IPS-20b (cell line): ENCODE data around the gene TMED3.

Experiments
- H3K27ac ChIP-seq: one replicate; pipeline ENCODE4 v1.5.1; 2013; ENCODE audit warnings: low read length
- H3K27me3 ChIP-seq: 2 replicates; pipeline ENCODE4 v1.6.1; 2013; ENCODE audit warnings: mild to moderate bottlenecking, low read length, inconsistent platforms; ENCODE audit not compliant: insufficient read depth
- H3K36me3 ChIP-seq: 2 replicates; pipeline ENCODE4 v1.6.1; 2013; ENCODE audit warnings: low read depth, mild to moderate bottlenecking, inconsistent platforms, low read length, moderate library complexity; ENCODE audit not compliant: insufficient read depth
- H3K4me1 ChIP-seq: 2 replicates; pipeline ENCODE4 v1.6.1; 2013; ENCODE audit warnings: mild to moderate bottlenecking, control low read depth, inconsistent platforms, low read length, moderate library complexity; ENCODE audit not compliant: insufficient read depth
- H3K4me3 ChIP-seq: 2 replicates; pipeline ENCODE4 v1.5.1; 2013; ENCODE audit warnings: mild to moderate bottlenecking, low read length, inconsistent platforms
- H3K9ac ChIP-seq: 2 replicates; pipeline ENCODE4 v1.6.1; 2013; ENCODE audit warnings: low read depth, mild to moderate bottlenecking, inconsistent platforms, low read length, moderate library complexity
- H3K9me3 ChIP-seq: 2 replicates; pipeline ENCODE4 v1.6.1; 2013; ENCODE audit warnings: mild to moderate bottlenecking, low read depth, low read length, inconsistent platforms; ENCODE audit not compliant: insufficient read depth

The TMED3 gene

DNA sequence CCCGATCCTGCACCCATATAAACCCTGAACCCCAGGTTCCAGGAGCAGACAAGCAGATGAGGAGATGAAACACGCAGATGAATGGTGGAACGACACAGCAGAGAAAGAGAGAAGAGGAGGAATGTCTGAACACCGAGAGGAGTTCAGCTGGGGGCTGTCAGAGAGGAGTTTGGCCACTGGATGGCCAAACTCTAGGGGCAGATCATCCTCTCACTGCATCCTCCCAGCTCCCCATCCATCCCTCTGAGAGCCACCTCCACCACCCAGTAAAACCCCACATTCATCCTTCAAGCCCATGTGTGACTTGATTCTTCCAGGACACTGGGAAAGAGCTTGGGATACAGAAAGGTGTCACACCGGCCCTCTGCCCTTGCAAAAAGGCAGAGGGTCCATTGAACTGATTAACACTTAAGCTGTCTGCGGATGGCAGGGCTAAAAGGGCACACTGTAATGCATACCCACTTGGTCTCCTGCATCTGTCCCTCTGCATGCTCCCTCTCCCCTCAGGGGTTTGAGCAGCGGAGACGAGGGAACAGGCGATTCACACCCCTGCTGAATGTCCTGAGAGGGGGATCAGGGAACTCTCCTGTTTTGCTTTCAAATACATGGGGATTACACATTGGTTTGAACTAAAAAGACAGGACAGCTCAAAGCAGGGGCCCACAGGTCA lies 53.8 kb downstream of the TMED3 start:
- Histone ChIP-seq H3K36me3 (no peaks in the 10 kb centered on the region), H3K9ac (no peak overlapping the region), H3K27me3 (no peaks in the 10 kb centered on the region), H3K27ac (no peak overlapping the region), H3K4me3 (no peak overlapping the region), H3K4me1 (no peaks in the 10 kb centered on the region; the same call in 1 of the 2 replicates), H3K9me3 (no peaks in the 10 kb centered on the region)

DNA sequence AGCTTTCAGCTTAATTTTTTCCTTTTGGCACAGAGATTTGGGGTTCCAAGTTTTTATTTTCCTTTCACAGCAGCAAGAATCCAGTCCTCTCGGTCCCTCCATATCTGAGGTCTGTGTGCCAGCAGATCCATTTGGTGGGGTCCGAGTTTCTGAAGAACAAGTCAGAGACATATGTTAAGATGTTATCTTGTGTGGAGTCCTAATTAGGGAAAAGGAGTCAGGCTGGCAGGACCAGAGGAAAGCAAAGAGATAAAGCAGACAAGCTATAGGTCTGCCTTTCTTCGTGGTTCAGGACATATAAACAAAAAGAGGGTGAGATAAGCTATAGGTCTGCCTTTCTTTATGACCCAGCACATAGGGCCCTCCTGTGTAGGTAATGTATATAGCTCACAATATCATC lies 54.9 kb downstream of the TMED3 start:
- Histone ChIP-seq H3K9me3 (no peaks in the 10 kb centered on the region), H3K4me1 (no peaks in the 10 kb centered on the region; the same call in 1 of the 2 replicates), H3K36me3 (no peaks in the 10 kb centered on the region), H3K9ac (no peak overlapping the region), H3K27me3 (no peaks in the 10 kb centered on the region), H3K4me3 (no peak overlapping the region), H3K27ac (no peak overlapping the region)

DNA sequence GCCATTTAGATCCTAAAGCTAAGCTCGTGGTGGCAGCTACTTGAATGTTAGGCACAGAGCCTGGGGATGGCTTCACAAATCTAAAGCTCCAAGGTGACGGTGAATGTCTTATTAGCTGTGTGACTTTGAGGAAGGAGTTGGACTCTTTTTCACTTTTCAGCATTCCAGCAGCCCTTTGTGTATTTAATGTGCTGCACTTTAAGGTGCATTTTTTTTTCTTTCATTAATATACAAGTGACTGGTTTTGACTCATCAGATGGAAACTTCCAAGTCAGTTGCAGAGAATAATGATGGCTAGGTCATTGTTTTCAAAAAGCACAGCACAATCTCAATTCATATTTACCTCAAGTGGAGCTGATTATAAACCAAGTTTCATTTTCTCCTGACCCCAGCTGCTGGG lies 55.8 kb downstream of the TMED3 start:
- H3K9ac ChIP-seq: no peak overlapping the region
- no peaks in the 10 kb centered on the region for H3K36me3 ChIP-seq
- H3K4me3 ChIP-seq: no peak overlapping the region
- no peak overlapping the region for H3K27ac ChIP-seq
- H3K27me3 ChIP-seq: no peaks in the 10 kb centered on the region
- no peaks in the 10 kb centered on the region for H3K9me3 ChIP-seq
- H3K4me1 ChIP-seq: no peaks in the 10 kb centered on the region; the same call in 1 of the 2 replicates

DNA sequence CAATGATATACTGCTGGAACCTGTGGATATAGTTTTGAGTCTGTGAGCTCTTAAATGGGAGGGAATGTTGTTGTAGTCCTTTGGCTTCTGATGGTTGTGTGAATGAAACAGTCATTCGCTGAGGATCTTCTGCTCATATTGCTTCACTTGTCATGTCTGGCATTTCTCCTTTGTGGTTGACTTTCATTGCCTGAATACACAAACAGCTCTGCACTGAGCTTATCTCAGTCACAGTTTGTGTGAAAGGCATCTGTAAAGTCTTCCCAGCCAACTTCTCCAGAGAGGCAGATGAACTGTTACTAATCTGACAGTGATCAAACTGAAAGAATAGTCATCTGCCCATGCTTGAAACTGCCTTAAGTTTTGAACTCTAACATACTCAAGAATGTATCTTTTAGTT lies 59.8 kb downstream of the TMED3 start:
- peaks cover 17% of the 10 kb centered on the region; the same call in 1 of the 2 replicates for H3K4me1 ChIP-seq
- no peaks in the 10 kb centered on the region for H3K27me3 ChIP-seq
- no peak overlapping the region for H3K4me3 ChIP-seq
- no peaks in the 10 kb centered on the region for H3K36me3 ChIP-seq
- H3K27ac ChIP-seq: no peak overlapping the region
- H3K9me3 ChIP-seq: no peaks in the 10 kb centered on the region
- H3K9ac ChIP-seq: no peak overlapping the region

DNA sequence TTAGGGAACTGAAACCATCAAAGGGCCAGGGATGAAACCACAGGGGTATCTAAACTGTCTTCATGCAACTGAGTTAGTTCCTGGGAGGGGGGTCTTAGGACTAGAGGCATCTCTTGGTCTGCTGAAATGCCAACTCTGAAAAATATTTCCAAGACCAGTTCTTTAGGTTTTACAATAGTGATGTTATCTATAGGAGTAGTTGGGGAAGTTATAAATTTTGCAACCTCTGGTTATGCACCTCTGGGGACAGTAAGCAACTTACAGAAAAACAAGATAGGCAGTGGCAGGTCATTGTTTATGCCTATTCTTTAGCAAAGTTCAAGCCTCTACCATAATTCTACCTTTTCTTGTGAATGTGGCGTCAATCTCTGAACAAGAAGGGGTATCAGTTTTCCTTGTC lies 60.7 kb downstream of the TMED3 start:
- Histone ChIP-seq H3K27ac (no peak overlapping the region), H3K4me3 (no peak overlapping the region), H3K9ac (no peak overlapping the region), H3K27me3 (no peaks in the 10 kb centered on the region), H3K9me3 (no peaks in the 10 kb centered on the region), H3K36me3 (no peaks in the 10 kb centered on the region), H3K4me1 (peaks cover 17% of the 10 kb centered on the region; the same call in 1 of the 2 replicates)

DNA sequence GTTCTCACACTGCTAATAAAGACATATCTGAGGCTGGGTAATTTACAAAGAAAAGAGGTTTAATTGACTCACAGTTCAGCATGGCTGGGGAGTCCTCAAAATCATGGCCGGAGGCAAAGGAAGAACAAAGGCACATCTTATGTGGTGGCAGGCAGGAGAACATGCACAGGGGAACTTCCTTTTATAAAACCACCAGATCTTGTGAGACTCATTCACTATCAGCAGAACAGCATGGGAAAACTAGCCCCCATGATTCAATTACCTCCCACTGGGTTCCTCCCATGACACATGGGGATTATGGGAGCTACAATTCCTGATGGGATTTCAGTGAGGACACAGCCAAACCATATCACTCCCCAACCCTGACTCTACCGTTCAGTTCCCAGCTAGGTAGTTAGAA lies 61.5 kb downstream of the TMED3 start:
- no peak overlapping the region for H3K9ac ChIP-seq
- no peak overlapping the region for H3K27ac ChIP-seq
- H3K4me3 ChIP-seq: no peak overlapping the region
- no peaks in the 10 kb centered on the region for H3K9me3 ChIP-seq
- H3K27me3 ChIP-seq: no peaks in the 10 kb centered on the region
- H3K36me3 ChIP-seq: no peaks in the 10 kb centered on the region
- H3K4me1 ChIP-seq: peaks cover 17% of the 10 kb centered on the region; the same call in 1 of the 2 replicates
